HG03066 (cell line): ENCODE measurements around the gene MYBPC1.

ENCODE experiments used
- ATAC-seq: cut with Tn5 transposase; IDR thresholded peaks from one replicate; pipeline ENCODE4 v1.9.1; 2021; ENCODE audit warnings: low read depth; ENCODE audit not compliant: unreplicated experiment

MYBPC1 gene

DNA sequence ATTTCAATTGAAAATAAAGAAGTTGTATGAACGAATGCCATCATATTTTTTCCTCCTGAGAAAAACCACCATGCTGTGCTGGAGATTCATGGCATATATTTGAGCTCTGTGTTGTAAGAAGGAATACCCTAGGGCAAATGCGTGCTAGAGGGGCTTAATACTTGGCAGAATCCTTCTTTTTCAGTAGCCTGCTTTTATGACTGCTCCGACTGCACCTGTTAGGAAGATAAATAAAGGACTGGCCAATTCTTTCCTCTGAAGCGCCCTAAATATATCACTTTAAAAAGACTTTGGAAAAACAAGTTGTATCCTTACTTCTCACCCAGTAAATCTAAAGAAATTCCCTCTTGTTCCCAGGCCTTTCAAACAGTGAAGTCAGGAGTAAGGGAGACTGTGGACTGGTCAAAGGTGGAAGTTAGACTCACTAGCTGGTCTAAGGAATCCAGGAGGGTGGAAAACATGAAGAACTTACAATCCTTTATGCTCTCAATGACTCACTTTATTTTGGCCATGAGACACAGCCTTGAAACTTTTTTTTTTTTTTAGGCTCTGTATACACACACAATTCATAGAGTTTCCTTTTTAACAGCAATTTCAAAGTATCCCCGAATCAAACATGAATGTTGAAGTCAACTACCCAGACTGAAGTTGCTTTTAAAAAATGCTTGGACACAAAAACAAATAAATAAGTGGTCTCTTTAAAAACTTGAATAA, 5.2 kb downstream of the MYBPC1 start:
- ATAC-seq = no peak

DNA sequence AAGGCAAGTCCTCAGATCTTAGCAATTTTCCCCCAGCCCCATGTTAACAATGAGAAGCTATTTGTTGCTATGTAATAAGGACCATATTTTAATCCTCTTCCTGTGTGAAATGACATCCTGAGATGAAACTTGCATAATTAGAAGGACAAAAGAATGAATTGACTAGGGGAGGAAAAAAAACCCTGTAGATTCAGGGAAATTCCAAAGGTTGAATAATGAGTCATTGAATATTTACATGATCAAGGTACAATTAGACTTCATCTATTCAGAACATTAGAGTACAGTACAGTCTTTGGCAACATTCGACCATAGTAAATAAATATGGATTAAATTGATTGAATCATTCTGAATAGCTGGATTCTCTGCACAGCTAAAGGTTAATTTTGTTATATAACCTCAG, 9.4 kb downstream of the MYBPC1 start:
- no peak for ATAC-seq

DNA sequence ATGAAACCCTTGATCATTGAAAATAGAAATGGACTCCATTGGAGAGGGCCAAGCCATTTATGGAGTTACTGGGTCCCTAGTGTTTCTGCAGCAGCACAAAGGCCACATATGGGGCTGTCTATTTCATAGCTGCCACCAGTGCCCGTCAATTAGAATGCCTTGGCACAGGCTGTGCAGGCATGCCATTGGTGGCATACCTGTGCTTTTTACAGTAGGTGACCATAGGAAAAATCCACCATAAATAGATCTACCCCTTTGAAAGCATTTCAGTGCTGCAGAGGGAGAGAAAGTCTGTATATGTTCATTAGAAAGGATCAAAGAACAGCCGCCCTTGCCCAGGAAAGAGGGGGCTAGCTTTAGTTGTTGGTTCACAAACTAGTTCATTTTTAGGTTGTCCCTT, 13.1 kb downstream of the MYBPC1 start:
- no peak for ATAC-seq

DNA sequence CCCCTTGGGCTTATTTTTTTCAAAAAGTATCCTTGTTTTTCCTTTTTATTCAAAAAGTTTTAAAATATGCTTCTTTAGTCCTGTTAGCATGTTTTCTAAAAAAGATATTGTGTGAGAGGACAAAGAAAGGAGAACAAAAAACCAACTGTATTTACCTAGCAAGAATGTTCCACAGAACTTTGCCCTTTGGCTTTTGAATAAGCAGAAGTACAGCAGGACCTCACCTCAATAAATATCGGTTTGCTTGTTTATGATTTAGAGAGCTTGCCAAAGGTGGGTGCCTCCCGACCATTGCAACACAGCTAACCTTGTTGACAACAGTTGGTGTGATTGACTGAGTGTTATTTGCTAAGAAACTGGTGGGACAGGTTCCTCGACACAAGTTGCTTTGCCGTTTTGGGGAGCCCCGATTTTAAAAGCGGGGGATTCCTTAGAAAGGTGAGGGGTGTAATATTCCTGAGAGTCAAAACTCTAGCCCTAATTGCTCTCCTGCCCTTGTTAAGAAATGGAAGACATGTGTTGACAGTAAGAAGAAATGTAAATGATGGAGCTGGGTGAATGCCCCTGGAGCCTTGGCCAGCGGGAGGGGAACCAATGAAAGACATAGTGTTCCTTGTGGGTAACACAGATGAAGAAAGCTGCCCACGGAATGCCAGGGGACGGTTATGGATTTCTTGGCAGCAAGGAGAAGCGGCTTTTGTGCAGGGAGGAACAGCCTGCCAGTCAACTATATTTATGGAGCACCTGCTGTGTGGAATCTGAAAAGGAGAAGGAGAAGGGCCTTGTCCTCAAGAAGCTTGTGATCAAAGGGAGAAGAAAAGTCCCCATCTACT, 13.7 kb downstream of the MYBPC1 start:
- ATAC-seq = no peak

DNA sequence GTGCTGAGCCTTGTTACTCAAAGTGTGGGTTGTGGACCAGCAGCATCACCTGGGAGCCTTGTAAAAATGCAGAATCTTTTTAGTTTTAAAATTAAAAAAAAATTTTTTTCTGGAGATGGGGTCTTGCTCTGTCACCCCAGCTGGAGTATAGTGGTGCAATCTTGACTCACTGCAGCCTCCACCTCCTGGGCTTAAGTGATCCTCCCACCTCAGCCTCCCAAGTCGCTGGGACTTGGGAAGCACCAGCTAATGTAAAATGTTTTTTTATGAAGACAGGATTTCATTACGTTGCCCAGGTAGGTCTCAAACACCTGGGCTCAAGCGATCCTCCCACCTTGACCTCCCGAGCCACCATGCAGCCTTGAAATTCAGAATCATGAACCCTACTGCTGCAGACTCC, 14.4 kb downstream of the MYBPC1 start:
- no peak for ATAC-seq

DNA sequence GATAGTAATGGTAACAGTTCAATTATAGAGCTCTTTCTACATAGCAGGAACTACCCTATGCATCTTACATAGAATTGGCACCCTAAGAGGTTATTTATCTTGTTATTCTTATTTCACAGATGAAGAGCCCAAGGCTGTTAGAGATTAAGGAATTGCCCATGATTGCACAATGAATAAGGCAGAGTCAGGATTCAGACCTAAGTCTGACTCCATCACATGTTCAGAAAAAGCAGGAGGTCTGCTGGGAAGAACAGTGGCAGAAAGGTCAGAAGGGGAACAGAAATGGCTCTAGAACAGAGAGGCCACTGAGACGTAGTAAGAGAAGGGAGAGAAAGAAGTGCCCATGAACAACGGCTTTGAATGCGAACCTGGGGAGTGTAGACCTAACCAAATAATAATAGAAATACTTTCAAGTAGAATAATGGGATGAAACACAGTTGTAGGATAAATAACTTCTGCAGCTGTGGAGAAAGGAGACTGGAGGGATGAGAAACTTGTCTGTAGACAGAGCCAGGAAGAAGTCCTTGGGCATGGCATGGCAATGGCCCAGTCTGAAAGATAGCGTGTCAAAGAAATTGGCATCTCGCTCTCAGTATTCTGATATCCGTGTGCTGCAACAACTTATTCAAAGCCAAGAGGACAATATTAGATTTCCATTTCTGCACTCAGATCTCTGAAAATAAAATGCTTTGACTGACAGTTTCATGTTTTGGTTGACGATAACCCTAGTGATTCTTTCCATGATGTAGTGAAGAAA, 17.6 kb downstream of the MYBPC1 start:
- ATAC-seq = no peak

DNA sequence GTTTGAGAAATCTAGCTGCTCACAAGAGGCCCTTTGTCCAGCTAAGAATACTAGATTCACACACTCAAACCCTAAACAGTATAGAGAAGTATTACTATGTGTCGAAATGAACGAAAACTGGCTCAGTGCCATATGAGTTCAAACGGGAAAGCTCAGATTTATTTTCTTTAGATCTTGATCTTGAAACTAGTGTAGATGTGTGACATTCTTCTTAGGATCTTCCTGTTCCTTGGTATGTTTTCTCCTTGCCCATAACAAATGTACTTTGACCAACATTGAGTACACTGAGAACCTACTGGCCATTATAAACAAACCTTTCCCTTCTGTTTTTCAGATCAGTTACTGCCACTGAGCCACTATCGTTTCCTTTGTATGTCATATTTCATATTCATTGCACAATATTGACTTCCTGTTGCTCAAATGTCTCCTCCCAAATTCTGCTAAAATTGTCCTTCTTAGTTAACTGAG, 21.3 kb downstream of the MYBPC1 start:
- no peak for ATAC-seq

DNA sequence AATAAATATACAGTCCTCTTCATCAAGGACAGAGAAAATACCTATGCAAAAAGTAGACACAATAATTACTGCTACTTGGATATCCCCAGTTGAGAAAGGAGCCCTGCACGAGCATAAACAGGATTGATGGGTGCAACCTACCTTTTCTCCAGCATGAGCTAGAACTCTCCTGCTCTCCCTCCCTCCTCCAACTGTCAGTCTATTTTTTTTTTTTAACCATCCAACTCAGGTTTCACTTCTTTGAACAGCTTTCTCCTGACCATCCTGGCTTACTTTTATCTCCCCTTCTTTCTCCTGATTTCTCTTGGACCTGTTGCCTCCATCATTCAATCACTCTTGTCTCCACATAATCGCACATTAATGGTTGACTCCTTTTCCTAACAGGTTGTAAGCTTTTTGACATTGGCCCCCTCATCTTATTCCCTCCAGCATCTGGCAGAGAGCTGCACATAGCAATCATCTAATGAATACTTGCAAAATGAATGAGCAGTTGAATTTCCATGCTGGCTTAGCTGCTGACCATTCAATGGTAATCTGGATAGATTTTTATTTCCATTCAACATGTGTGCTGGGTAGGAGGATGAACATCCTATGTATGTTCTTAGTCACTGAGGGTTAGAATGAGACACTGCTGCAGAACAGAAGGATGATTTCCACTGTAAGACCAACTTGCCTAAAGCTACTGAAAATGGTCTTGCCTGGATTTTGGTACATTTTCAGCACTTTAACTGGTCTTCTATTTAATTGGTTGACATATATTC, 24.4 kb downstream of the MYBPC1 start:
- ATAC-seq = no peak

DNA sequence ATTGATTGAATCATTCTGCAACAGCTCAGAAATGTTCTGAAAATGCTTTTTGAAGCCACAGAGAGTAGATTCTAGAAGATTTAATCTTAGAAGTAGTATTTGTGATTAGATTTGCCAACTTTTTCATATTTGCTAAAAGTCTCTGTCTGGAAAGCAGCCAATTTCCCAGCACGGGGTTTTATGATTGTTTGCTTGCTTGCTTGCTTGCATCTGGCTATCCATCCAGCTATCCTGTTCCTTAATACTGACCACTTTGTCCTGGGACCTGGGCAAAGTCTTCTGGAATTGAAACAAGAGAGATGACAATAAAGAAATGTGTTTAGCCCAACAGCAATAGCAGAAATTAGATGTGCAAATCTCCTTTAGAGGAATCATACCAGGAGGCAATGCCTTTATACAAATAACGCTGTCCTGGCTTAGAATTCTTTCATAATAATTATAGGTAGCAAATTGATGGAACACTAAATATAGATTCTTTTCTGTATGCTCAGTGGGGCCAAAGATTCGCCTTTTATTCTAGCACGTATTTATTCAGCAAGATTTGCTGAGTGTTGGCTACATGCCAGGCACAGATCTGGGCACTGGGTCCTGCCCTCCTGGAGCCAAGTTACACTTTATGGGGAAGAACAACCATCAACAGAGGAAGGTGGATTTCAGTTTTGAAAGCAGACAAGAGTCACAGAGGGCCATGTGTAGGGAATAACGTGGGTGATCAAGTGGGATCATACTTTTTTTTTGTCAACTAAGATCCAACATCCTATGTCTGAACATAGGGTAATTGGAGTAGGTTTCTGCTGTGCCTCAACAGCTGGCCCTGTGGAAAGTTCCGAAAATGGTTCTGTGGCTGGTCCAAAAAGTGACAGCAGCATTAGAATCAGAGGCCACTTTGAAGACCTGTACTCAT, 25.3 kb downstream of the MYBPC1 start:
- ATAC-seq = no peak

DNA sequence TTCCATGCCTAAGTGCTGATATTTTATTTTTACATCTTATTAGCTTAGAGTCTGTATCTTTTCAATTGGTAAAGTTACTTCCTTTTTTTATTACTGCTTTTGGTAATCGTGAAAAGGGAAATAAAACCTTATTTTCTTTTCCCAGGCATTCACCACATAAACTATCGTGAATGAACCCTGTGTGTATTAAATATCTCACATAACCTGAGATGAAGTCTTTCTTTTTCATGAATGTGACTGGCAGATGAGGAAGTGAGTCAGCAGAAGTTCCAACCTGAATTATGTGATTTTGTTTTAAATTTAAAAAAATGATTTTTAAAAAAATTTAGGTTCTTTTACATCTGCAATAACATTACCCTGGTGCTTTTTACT, 26.0 kb downstream of the MYBPC1 start:
- ATAC-seq = no peak

DNA sequence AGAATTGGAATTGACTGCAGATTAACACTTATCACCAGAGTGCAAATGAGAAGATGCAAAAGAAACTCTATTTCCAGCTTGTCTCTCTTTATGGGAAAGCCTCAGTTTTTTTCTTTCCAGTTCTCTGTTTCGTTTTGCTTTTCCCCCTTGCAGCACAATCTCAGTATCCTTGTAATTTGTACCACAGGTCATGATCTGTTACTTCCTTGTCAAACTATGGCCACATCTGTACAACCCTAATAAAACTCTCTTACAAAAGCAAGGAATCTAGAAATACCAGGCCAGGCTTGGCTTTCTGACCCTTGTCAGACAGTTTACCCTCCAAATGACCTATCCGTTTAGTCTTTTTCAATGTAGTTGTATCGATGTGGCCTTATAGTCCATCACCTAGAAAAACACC, 33.9 kb downstream of the MYBPC1 start:
- no peak for ATAC-seq

DNA sequence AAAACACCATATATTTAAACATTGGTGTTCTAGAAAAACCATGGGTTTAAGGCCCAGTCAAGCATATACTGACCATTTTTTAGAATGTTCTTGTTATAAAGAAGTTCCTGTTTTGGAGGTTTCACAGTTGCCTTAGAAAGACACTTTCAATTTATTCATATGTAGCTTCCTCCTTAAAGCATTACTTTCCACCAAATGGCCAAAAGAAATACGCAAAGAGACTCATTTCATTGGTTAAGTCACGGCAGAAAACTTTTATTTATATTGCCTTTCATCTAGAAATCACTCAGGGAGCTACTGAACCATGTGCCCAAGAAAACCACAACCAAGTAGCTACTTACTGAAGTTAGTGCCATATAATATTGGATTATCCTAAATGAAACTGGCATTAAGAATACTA, 40.0 kb downstream of the MYBPC1 start:
- peak; percentile 95 for ATAC-seq

DNA sequence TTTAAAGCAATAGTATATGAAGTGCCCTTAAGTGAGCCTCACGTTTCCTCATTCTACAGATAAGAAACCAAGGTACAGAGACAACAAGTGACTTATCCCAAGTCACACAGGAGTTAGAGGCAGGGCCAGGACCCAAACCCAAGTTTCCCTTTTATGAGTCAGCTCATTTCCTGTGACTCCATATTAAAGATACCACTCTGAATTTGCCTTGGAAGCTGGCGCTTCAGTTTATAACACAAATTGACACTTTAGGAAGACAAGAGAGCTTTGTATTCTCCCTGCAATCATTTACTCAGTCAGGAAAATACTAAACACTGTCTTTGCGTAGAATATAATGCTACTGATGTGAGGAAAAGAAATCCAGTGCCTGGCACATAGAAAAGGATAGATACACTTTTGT, 43.2 kb downstream of the MYBPC1 start:
- ATAC-seq = no peak

DNA sequence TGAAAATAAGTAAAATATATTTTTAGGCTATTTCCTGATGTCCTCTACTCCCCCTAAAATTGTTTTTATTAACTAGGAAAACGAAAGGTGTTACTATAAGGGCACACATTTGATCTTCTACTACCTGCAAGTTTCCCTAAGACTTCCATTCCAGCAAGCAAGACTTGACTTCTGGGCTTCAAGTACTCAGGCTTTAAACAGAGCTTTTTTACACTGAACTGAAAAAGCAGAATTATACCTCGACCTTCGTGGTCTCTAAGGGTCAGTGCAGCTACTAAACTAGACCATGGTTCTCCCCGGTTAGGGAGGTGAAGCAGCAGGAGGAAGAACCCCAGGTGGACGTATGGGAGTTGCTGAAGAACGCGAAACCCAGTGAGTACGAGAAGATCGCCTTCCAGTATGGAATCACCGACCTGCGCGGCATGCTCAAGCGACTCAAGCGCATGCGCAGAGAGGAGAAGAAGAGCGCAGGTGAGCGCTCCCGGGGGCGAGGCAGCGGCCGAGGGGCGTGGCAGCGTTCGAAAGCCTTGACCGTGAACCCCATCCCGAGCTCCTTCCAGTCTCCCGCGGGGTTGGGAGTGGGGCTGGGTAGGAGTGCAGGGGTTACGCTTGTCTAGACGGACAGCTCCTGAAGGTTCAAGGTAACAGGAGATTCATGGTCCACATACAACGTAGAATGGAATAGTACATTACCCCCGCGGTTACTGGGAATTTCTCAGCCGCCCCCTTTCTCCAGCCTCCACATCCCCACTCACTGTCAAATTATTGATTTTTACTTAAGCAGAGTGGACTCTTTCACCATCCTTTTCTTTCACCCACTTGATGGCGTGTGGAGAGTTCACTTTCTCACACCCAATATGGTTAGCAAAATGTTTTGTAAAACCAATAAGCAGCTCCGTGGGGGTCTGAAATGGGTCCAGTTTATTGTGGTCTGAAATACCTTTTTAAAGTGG, 47.6 kb downstream of the MYBPC1 start:
- ATAC-seq = no peak

DNA sequence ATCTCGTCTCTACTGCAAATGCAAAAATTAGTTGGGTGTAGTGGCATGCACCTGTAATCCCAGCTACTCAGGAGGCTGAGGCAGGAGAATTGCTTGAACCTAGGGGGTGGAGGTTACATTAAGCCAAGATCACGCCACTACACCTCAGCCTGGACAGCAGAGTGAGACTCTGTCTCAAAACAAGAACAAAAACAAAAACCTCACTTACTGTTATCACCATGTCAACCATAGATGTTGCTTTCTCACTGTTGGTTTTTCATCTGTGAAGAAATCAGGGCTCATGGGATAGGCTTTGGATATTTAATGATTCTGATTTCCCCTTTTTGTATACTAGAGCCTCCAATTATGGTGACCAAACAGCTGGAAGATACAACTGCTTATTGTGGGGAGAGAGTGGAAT, 52.9 kb downstream of the MYBPC1 start:
- no peak for ATAC-seq

DNA sequence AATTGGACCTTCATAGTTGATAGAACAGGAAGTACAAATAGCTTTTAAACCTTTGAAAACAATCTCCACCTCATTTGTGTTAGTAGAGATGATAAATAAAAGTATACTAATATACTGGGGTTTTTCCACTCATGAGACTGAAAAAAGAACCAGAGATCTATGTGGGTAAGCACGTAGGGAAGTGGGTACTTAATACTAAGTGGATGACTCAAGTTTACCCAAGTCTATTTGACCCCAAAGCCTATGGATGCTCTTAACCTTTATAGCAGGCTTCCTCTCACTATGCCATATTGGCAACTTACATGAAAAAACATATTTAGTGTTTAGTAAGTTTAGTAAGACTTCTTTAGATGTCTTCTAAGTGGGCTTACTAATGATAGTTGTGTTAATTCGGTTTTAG, 53.4 kb downstream of the MYBPC1 start:
- no peak for ATAC-seq

DNA sequence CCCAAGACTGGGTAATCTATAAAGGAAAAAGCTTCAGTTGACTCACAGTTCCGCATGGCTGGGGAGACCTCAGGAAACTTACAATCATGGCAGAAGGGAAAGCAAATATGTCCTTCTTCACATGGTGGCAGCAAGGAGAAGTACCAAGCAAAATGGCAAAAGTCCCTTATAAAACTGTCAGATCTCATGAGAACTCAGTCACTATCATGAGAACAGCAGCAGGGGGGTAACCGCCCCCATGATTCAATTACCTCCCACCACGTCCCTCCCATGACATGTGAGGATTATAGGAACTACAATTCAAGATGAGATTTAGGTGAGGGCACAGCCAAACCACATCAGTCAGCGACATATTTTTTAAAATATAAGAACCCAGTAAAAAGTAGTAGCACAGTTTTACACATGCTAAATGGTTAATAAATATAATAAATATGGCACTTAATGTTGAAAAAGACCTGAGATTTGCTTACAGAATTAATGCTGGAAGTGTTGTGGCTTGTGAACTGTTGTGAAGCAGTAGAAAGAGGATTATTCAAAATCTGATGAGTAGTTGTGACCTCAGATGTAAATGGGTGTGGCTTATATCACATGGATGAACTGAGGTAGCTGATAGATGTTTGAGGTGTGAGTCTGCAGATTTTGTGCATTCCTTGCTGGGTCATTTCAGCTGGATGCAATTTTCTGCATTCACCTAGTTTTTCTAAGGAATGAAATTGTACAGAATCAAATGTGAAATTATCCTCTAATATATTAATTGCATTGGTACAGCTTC, 55.8 kb downstream of the MYBPC1 start:
- ATAC-seq = no peak

DNA sequence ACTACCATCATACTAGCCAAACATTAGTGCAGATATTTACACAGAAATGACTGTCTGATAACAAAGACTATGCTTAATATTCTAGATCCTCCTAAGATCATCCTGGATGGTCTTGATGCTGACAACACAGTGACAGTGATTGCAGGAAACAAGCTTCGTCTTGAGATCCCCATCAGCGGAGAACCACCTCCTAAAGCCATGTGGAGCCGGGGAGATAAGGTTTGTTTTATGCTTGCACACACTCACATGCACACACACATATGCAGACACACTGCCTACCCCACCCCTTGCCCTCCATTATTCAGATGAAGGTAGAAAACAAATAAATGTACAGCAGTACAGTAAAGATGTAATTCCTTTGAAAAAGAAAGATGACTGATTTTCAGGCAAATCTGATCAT, 58.3 kb downstream of the MYBPC1 start:
- ATAC-seq = no peak
